Endothelial cell of umbilical vein (primary cell): Measurements from ENCODE around the gene OSBPL5. TPM values are rescaled to one million over a fixed set of nuclear protein-coding genes. Genes with fewer than 3 reads are reported as not detected.

ENCODE experiments used
- BruUV-seq: library from RNA; stranded (reverse); fragments of 400-500 nt; replicated peaks from 2 replicates; lab custom pipeline; 2021; lab: Mats Ljungman, UMichigan
- CTCF ChIA-PET: fragments of 300-600, 350-600 bp; sonication (Branson Sonifier 250); formaldehyde crosslinking; loops from one replicate; lab custom pipeline; 2021; ENCODE audit warnings: antibody characterized with exemption, inconsistent platforms; lab: Charles Lee
- POLR2A ChIA-PET: fragments of 300-600, 350-600 bp; sonication (Branson Sonifier 250); formaldehyde crosslinking; loops from one replicate; lab custom pipeline; 2021; ENCODE audit warnings: antibody characterized with exemption, inconsistent platforms; lab: Charles Lee
- DNase-seq: peaks from one replicate; pipeline ENCODE4 v3.0.0-alpha.2; 2011; ENCODE audit warnings: low read depth, low spot score
- FAIRE-seq: peaks from 2 replicates; lab custom pipeline; 2011; peaks lifted over from hg19 to GRCh38; lab: Jason Lieb, UNC
- H2AFZ ChIP-seq: 2 replicates; pipeline ENCODE4 v1.6.0; 2012; ENCODE audit warnings: low read depth, low read length, control low read depth, inconsistent platforms
- H3K27ac ChIP-seq: 2 replicates; pipeline ENCODE4 v1.5.1; 2011; ENCODE audit warnings: low read depth, mild to moderate bottlenecking, control low read depth, low read length, moderate library complexity; ENCODE audit not compliant: insufficient read depth
- H3K27me3 ChIP-seq, 2 experiments: 2 replicates each; pipeline versions ENCODE4 v1.6.0 to v1.6.1; 2011; ENCODE audit warnings: low read length in 2 of 2, mixed read lengths in 1 of 2; ENCODE audit not compliant: control insufficient read depth in 2 of 2, insufficient read depth in 2 of 2
- H3K36me3 ChIP-seq, 2 experiments: 2 replicates in 1 of 2; 3 replicates in 1 of 2; pipeline ENCODE4 v1.5.1; 2011; ENCODE audit warnings: low read length in 2 of 2, mild to moderate bottlenecking in 1 of 2, moderate library complexity in 1 of 2; ENCODE audit not compliant: control insufficient read depth in 2 of 2, insufficient read depth in 2 of 2; ENCODE audit errors: extremely low read depth in 1 of 2
- H3K4me1 ChIP-seq: 3 replicates; pipeline ENCODE4 v1.5.1; 2011; ENCODE audit warnings: mild to moderate bottlenecking, low read length; ENCODE audit not compliant: control insufficient read depth, insufficient read depth; ENCODE audit errors: extremely low read depth
- H3K4me2 ChIP-seq: 2 replicates; pipeline ENCODE4 v1.6.1; 2011; ENCODE audit warnings: low read length, control low read depth, mixed read lengths; ENCODE audit not compliant: insufficient read depth
- H3K4me3 ChIP-seq, 3 experiments: fragments of 200-600 bp in 1 of 3; sonication (generic), shearing (Covaris generic) in 1 of 3; replicated peaks in 1 of 3; 2 replicates each; pipeline ENCODE4 v1.5.1; 2011 to 2016; ENCODE audit warnings: control low read depth in 3 of 3, low read length in 3 of 3, mild to moderate bottlenecking in 2 of 3, inconsistent platforms in 1 of 3, low read depth in 1 of 3, moderate library complexity in 1 of 3; ENCODE audit not compliant: insufficient read depth in 1 of 3
- H3K79me2 ChIP-seq: 2 replicates; pipeline ENCODE4 v1.6.0; 2012; ENCODE audit warnings: low read length, inconsistent platforms; ENCODE audit not compliant: control insufficient read depth, insufficient read depth
- H3K9ac ChIP-seq: replicated peaks from 2 replicates; pipeline ENCODE3; 2011; ENCODE audit warnings: low read length, control low read depth; ENCODE audit not compliant: insufficient read depth; ENCODE audit errors: extremely low read depth
- H3K9me1 ChIP-seq: replicated peaks from 3 replicates; pipeline ENCODE4 v1.6.0; 2011; ENCODE audit warnings: mild to moderate bottlenecking, low read length; ENCODE audit not compliant: control insufficient read depth, insufficient read depth; ENCODE audit errors: extremely low read depth
- H3K9me3 ChIP-seq: replicated peaks from 2 replicates; pipeline ENCODE4 v1.5.1; 2012; ENCODE audit warnings: low read length, inconsistent platforms; ENCODE audit not compliant: control insufficient read depth, insufficient read depth
- H4K20me1 ChIP-seq: replicated peaks from 2 replicates; pipeline ENCODE3; 2011; ENCODE audit warnings: mild to moderate bottlenecking, low read length; ENCODE audit not compliant: control insufficient read depth, insufficient read depth; ENCODE audit errors: extremely low read depth
- EZH2 ChIP-seq: IDR thresholded peaks from 2 replicates; pipeline ENCODE4 v1.6.1; 2012; ENCODE audit warnings: borderline replicate concordance, low read depth, mild to moderate bottlenecking, moderate library complexity, low read length, inconsistent platforms; ENCODE audit not compliant: severe bottlenecking
- FOS ChIP-seq: IDR thresholded peaks from 2 replicates; pipeline ENCODE4 v1.6.1; 2011; ENCODE audit warnings: mild to moderate bottlenecking, low read length, moderate library complexity, borderline replicate concordance; ENCODE audit not compliant: insufficient read depth
- GATA2 ChIP-seq: IDR thresholded peaks from 2 replicates; pipeline ENCODE4 v1.7.0; 2011; ENCODE audit warnings: low read depth, mild to moderate bottlenecking, moderate library complexity, mixed read lengths, low read length; ENCODE audit not compliant: insufficient read length, insufficient read depth
- JUN ChIP-seq: IDR thresholded peaks from 2 replicates; pipeline ENCODE4 v1.6.1; 2011; ENCODE audit warnings: borderline replicate concordance, low read depth; ENCODE audit not compliant: insufficient read length, insufficient read depth
- MYC ChIP-seq: IDR thresholded peaks from one replicate; pipeline ENCODE4 v1.6.1; 2011; ENCODE audit warnings: mild to moderate bottlenecking, low read depth, low read length
- POLR2A ChIP-seq: IDR thresholded peaks from 2 replicates; pipeline ENCODE4 v1.6.1; 2012; ENCODE audit warnings: low read depth, mild to moderate bottlenecking, control low read depth, low read length
- POLR2AphosphoS5 ChIP-seq: IDR thresholded peaks from 2 replicates; pipeline ENCODE4 v1.6.1; 2012; ENCODE audit warnings: low read depth, mild to moderate bottlenecking, control low read depth, low read length, moderate library complexity; ENCODE audit not compliant: insufficient read depth
- dilution Hi-C: fragments of 300-500 bp; cut with MboI; formaldehyde crosslinking; loops from one replicate; pipeline ENCODE4 v1.15.0; 2019; ENCODE audit warnings: low sequenced_read_pairs; ENCODE audit not compliant: extremely low pct_ligation_motif_present
- intact Hi-C: fragments of 100-400 bp; cut with micrococcal nuclease; formaldehyde crosslinking; loops from one replicate; pipeline ENCODE4 v1.10.0; 2022
- polyA plus RNA-seq, 4 experiments: library from polyadenylated mRNA; depleted of rRNA in 3 of 4; stranded (reverse) in 3 of 4; unstranded in 1 of 4; fragments of >200 nt; gene quantifications; 2 replicates each; pipeline versions ENCODE4 v1.2.1 to v1.2.3, GENCODE V29; 2011 to 2012; ENCODE audit warnings: missing spikeins in 1 of 4
- total RNA-seq: library from RNA; stranded (reverse); gene quantifications from 2 replicates; pipeline ENCODE4 v1.2.3, GENCODE V29; 2021
- TF ChIP-seq, protein P1 (sequence below), 2 donors: IDR thresholded peaks; 1 replicate in 1 of 2; 2 replicates in 1 of 2; pipeline ENCODE4 v1.5.1; 2011; ENCODE audit warnings: low read length in 2 of 2, mild to moderate bottlenecking in 2 of 2, moderate library complexity in 2 of 2, control low read depth in 1 of 2, inconsistent platforms in 1 of 2, low read depth in 1 of 2; ENCODE audit not compliant: insufficient read depth in 1 of 2; ENCODE audit errors: extremely low read depth in 1 of 2
- TF ChIP-seq, protein P2 (sequence below): IDR thresholded peaks from 2 replicates; pipeline ENCODE4 v1.6.1; 2011; ENCODE audit not compliant: insufficient read depth, insufficient read length

OSBPL5 gene
- total and polyA plus RNA-seq, 2 donors (not counting 3 experiments of a cell fraction or from before 2014, with no cell fraction given), result 8.7 to 37.7 TPM

DNA sequence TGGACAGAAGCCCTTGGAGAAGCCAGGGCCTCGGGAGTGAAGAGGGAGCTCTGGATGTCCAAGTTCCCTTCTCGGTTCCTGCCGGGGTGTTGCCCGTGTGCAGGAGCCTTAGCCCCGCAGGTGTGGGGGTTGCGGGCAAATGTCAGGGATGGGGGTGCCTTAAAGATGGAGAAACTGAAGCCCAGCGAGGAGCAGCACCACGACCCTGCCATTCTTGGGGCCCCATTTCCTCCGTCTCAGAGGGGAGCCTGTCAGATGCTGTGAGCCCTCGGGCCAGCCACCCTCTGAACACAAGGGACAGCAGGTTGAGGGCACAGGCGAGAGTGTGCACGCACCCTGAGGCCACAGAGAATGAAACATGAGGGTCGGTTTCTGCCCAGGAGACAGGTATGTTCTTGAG is 6.3 kb downstream of the OSBPL5 start:
- Histone ChIP-seq H3K27me3 (no peaks in the 10 kb centered on the region), H3K4me1 (peaks cover 4% of the 10 kb centered on the region), H3K36me3 (no peaks in the 10 kb centered on the region), H3K79me2 (peaks cover 55% of the 10 kb centered on the region), H3K4me3 (no peak overlapping the region), H3K9me3 (no peaks in the 10 kb centered on the region), H2AFZ (no peak overlapping the region), H4K20me1 (no peaks in the 10 kb centered on the region), H3K4me2 (no peak overlapping the region), H3K9me1 (no peaks in the 10 kb centered on the region), H3K27ac (no peak overlapping the region), H3K9ac (no peak overlapping the region)
- FAIRE-seq (no peak), DNase-seq (no peak)
- TF ChIP-seq, protein P1, sequence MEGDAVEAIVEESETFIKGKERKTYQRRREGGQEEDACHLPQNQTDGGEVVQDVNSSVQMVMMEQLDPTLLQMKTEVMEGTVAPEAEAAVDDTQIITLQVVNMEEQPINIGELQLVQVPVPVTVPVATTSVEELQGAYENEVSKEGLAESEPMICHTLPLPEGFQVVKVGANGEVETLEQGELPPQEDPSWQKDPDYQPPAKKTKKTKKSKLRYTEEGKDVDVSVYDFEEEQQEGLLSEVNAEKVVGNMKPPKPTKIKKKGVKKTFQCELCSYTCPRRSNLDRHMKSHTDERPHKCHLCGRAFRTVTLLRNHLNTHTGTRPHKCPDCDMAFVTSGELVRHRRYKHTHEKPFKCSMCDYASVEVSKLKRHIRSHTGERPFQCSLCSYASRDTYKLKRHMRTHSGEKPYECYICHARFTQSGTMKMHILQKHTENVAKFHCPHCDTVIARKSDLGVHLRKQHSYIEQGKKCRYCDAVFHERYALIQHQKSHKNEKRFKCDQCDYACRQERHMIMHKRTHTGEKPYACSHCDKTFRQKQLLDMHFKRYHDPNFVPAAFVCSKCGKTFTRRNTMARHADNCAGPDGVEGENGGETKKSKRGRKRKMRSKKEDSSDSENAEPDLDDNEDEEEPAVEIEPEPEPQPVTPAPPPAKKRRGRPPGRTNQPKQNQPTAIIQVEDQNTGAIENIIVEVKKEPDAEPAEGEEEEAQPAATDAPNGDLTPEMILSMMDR (IDR thresholded peaks at IDR 0.05; ENCODE audit: extremely low read depth in 1 of 2, insufficient read depth in 1 of 2, low read depth in 1 of 2, low read length in 2 of 2), result no peak
- TF ChIP-seq MYC (no peak), EZH2 (no peak), POLR2A (no peak), POLR2AphosphoS5 (no peak), GATA2 (no peak), FOS (no peak), JUN (no peak)
- TF ChIP-seq, protein P2, sequence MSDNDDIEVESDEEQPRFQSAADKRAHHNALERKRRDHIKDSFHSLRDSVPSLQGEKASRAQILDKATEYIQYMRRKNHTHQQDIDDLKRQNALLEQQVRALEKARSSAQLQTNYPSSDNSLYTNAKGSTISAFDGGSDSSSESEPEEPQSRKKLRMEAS, result no peak
- CTCF ChIA-PET, result interaction anchor here (1.4 kb wide), 1 partner anchor 67 kb away, joined by 5 read pairs; no protein-coding TSS in a partner anchor
- dilution Hi-C loops (no loop called here), intact Hi-C loops (no loop called here)
- no TSS peak for BruUV-seq
- POLR2A ChIA-PET, result no interaction called here
